HEK293T (cell line): Measurements from ENCODE around the gene JTB.
A peak's percentile ranks its signal among the peaks of the same experiment; 100 is the strongest.
"Not testable (repeated sequence)": the region's sequence is repeated elsewhere in the genome, so short reads cannot be mapped to it uniquely, and the experiment has no call there.

Experiments used
- CTCF ChIA-PET: fragments of 350-600 bp; formaldehyde crosslinking; extraction: SDS; loops from one replicate; lab custom pipeline; 2021; ENCODE audit warnings: antibody characterized with exemption, inconsistent platforms; lab: Yijun Ruan, JAX
- POLR2A ChIA-PET: fragments of 350-600 bp; formaldehyde crosslinking; extraction: SDS; loops from one replicate; lab custom pipeline; 2020; ENCODE audit warnings: antibody characterized with exemption, inconsistent platforms; lab: Yijun Ruan, JAX
- DNase-seq: peaks from one replicate; pipeline ENCODE4 v3.0.0; 2012; ENCODE audit warnings: mixed read lengths; ENCODE audit errors: extremely low spot score
- ARNT ChIP-seq: fragments of 450-650 bp; IDR thresholded peaks from 2 replicates; pipeline ENCODE4 v1.6.1; 2017; ENCODE audit warnings: mild to moderate bottlenecking
- BHLHE40 ChIP-seq: fragments of 450-650 bp; IDR thresholded peaks from 2 replicates; pipeline ENCODE4 v1.6.1; 2016; ENCODE audit warnings: mild to moderate bottlenecking, moderate library complexity, borderline replicate concordance
- CTBP1 ChIP-seq: fragments of 450-650 bp; IDR thresholded peaks from 2 replicates; pipeline ENCODE4 v1.6.1; 2016; ENCODE audit warnings: borderline replicate concordance
- ELF4 ChIP-seq: fragments of 450-650 bp; IDR thresholded peaks from 2 replicates; pipeline ENCODE4 v1.6.1; 2017; ENCODE audit warnings: antibody characterized with exemption
- FOXA1 ChIP-seq: fragments of 450-650 bp; IDR thresholded peaks from 2 replicates; pipeline ENCODE4 v1.6.1; 2016; ENCODE audit warnings: mild to moderate bottlenecking
- FOXK2 ChIP-seq: fragments of 450-650 bp; IDR thresholded peaks from 2 replicates; pipeline ENCODE4 v1.6.1; 2016; ENCODE audit warnings: mild to moderate bottlenecking
- FOXM1 ChIP-seq: fragments of 450-650 bp; IDR thresholded peaks from 2 replicates; pipeline ENCODE4 v1.6.1; 2017; ENCODE audit warnings: mild to moderate bottlenecking, borderline replicate concordance
- HDGF ChIP-seq: fragments of 450-650 bp; IDR thresholded peaks from 2 replicates; pipeline ENCODE4 v1.6.1; 2017; ENCODE audit warnings: antibody characterized with exemption, borderline replicate concordance
- L3MBTL2 ChIP-seq: fragments of 450-650 bp; conservative IDR thresholded peaks from 2 replicates; pipeline ENCODE4 v1.6.1; 2016; ENCODE audit warnings: mild to moderate bottlenecking
- LEF1 ChIP-seq: fragments of 450-650 bp; IDR thresholded peaks from 2 replicates; pipeline ENCODE4 v1.6.1; 2017; ENCODE audit warnings: mild to moderate bottlenecking, borderline replicate concordance
- NFRKB ChIP-seq: fragments of 450-650 bp; IDR thresholded peaks from 2 replicates; pipeline ENCODE4 v1.6.1; 2016; ENCODE audit warnings: mild to moderate bottlenecking, moderate library complexity
- PKNOX1 ChIP-seq: fragments of 450-650 bp; IDR thresholded peaks from 2 replicates; pipeline ENCODE4 v1.6.1; 2016
- SP1 ChIP-seq: fragments of 450-650 bp; IDR thresholded peaks from 2 replicates; pipeline ENCODE4 v1.6.1; 2017
- SUZ12 ChIP-seq: fragments of 450-650 bp; IDR thresholded peaks from 2 replicates; pipeline ENCODE4 v1.6.1; 2016; ENCODE audit warnings: mild to moderate bottlenecking
- TARDBP ChIP-seq: fragments of 450-650 bp; IDR thresholded peaks from 2 replicates; pipeline ENCODE4 v1.6.1; 2016
- ZNF384 ChIP-seq: fragments of 450-650 bp; IDR thresholded peaks from 2 replicates; pipeline ENCODE4 v1.6.1; 2016

JTB gene

GRCh38 chr1:153977250-153978240 lies at the start of gene JTB:
JTB (minus strand) TSS chr1:153977674; CDS start chr1:153977252, 422 bp downstream.
- ChIA-PET POLR2A (interaction anchor here (0.6 to 6.6 kb wide), 23 partner anchors 10 to 446 kb away, joined by 3 to 165 read pairs (median 6); partner anchors contain the start of genes CHTOP, CREB3L4, CRTC2 and DENND4B), CTCF (interaction anchor here (0.7 to 3.5 kb wide), 6 partner anchors 9 to 249 kb away, joined by 3 to 9 read pairs (median 4); partner anchors contain the start of genes CREB3L4, DENND4B and RAB13)
- TF ChIP-seq L3MBTL2: peak; percentile 87
- TF ChIP-seq FOXM1: no peak
- no peak for TF ChIP-seq ARNT
- no peak for TF ChIP-seq HDGF
- no peak for TF ChIP-seq NFRKB
- peak; percentile 89 for DNase-seq

- CTCF ChIA-PET: interaction anchor here (0.5 to 0.6 kb wide), 2 partner anchors 23 to 107 kb away, joined by 3 to 4 read pairs; no protein-coding TSS in a partner anchor
- POLR2A ChIA-PET: interaction anchor here (1.8 kb wide), 1 partner anchor 30 kb away, joined by 8 read pairs; no protein-coding TSS in a partner anchor
- no peak for TF ChIP-seq FOXA1
- TF ChIP-seq HDGF: no peak
- TF ChIP-seq SP1: no peak
- TF ChIP-seq L3MBTL2: no peak
- TF ChIP-seq NFRKB: no peak
- no peak for TF ChIP-seq BHLHE40
- no peak for TF ChIP-seq ARNT
- no peak for TF ChIP-seq SUZ12
- no peak for TF ChIP-seq FOXM1
- no peak for TF ChIP-seq ELF4
- no peak for TF ChIP-seq CTBP1
- no peak for TF ChIP-seq TARDBP
- DNase-seq: no peak
Measured at GRCh38 chr1:154019940-154020339, 42.5 kb upstream of the JTB start.

GRCh38 chr1:154019269-154019668 lies 41.8 kb upstream of the JTB start:
- TF ChIP-seq ELF4: no peak
- TF ChIP-seq NFRKB: no peak
- TF ChIP-seq CTBP1: no peak
- TF ChIP-seq FOXA1: no peak
- ChIA-PET POLR2A (interaction anchor here (1.8 kb wide), 1 partner anchor 29 kb away, joined by 8 read pairs; no protein-coding TSS in a partner anchor), CTCF (interaction anchor here (0.5 to 0.6 kb wide), 2 partner anchors 22 to 108 kb away, joined by 3 to 4 read pairs; no protein-coding TSS in a partner anchor)
- DNase-seq: no peak

GRCh38 chr1:154014154-154014907 lies 36.9 kb upstream of the JTB start:
- POLR2A ChIA-PET: no interaction called here
- CTCF ChIA-PET: no interaction called here
- DNase-seq: no peak
- TF ChIP-seq SP1 (no peak), BHLHE40 (no peak), TARDBP (no peak), FOXM1 (no peak), HDGF (no peak), L3MBTL2 (no peak), CTBP1 (no peak), LEF1 (no peak), FOXK2 (no peak), ARNT (no peak), SUZ12 (no peak), ZNF384 (no peak), ELF4 (no peak), NFRKB (no peak), PKNOX1 (no peak), FOXA1 (no peak)

GRCh38 chr1:154012543-154012942 lies 35.1 kb upstream of the JTB start:
- POLR2A ChIA-PET: interaction anchor here (1.8 kb wide), 1 partner anchor 22 kb away, joined by 7 read pairs; the partner anchor contains the start of gene RPS27
- CTCF ChIA-PET, DNase-seq: not testable (repeated sequence)

GRCh38 chr1:154012129-154012528 lies 34.7 kb upstream of the JTB start:
- ChIA-PET POLR2A (interaction anchor here (1.8 kb wide), 1 partner anchor 22 kb away, joined by 7 read pairs; the partner anchor contains the start of gene RPS27), CTCF (no interaction called here)
- no peak for DNase-seq

More at GRCh38 chr1:154012129-154012528, 34.7 kb upstream of the JTB start:
- TF ChIP-seq SUZ12: no peak
- no peak for TF ChIP-seq CTBP1
- no peak for TF ChIP-seq HDGF
- TF ChIP-seq SP1: no peak
- no peak for TF ChIP-seq FOXA1
- TF ChIP-seq NFRKB: no peak
- no peak for TF ChIP-seq PKNOX1
- TF ChIP-seq LEF1: no peak
- TF ChIP-seq TARDBP: no peak
- no peak for TF ChIP-seq BHLHE40
- no peak for TF ChIP-seq ELF4
- no peak for TF ChIP-seq FOXK2
- no peak for TF ChIP-seq ARNT
- no peak for TF ChIP-seq L3MBTL2
- no peak for TF ChIP-seq FOXM1
